Measurements from ENCODE around the gene IL1RAPL2. TPM values are rescaled to one million over a fixed set of nuclear protein-coding genes. Genes with fewer than 3 reads are reported as not detected.

IL1RAPL2 gene
- polyA plus RNA-seq, 3 donors: 1.1 to 1.5 (median 1.3) TPM

DNA sequence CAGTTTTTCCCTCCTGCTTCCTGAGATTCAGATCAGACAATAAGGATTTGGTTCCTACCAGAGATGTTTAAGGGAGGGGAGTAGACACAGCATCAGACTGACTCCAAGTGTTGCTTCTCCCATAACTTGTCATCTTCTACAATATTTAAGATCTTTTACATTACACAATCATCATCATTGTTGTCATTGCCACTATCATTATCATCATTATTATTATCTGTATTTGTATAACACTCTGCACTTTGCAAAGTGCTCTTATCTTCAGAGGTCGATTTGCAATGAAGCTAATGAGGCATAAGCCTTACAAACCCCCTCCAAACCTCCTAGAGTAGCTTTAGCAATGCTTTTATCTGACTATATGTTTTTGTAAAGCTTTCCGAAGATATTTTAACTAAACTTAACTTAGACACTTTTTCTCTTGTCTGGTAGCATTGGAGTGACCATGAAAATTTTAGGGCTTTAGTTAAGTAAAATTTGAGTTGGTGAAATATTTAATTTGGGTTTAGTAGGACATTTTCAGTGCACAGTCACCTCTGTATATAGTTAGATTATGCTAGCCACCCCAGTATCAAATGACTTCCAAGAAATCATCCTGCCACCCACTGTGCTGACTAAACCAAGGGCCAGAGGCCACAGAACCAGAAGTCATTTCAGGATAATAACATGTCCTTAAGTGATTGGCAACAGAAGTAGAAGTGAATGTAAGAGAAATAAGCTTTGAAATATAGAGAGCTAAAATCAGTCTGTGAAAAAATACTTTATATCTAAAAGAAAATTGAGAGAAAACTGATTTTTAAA is 1132.2 kb downstream of the IL1RAPL2 start:
- no peak for DNase-seq (ENCODE audit: extremely low read depth in 1 of 11, low read depth in 9 of 11, low spot score in 4 of 11)

DNA sequence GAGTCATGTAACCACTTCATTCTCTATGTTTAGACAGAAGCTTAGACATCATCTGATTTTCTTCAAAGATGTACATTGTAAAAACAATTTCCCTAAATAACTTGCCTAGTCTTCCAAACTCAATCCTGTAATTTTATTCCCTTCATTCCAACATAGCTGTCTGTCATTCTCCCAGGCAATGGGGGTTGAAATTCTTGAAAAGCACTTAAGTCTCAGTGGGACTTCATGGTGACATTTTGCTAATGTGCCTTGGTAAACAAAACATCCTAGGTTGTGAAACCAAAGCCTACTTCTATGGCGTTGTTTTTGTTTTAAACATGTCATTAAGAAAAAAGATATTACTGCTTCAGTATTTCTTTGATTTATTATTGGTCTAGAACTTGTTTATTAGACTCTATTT is 1134.3 kb downstream of the IL1RAPL2 start:
- DNase-seq (ENCODE audit: extremely low read depth in 1 of 11, low read depth in 9 of 11, low spot score in 4 of 11): no peak

DNA sequence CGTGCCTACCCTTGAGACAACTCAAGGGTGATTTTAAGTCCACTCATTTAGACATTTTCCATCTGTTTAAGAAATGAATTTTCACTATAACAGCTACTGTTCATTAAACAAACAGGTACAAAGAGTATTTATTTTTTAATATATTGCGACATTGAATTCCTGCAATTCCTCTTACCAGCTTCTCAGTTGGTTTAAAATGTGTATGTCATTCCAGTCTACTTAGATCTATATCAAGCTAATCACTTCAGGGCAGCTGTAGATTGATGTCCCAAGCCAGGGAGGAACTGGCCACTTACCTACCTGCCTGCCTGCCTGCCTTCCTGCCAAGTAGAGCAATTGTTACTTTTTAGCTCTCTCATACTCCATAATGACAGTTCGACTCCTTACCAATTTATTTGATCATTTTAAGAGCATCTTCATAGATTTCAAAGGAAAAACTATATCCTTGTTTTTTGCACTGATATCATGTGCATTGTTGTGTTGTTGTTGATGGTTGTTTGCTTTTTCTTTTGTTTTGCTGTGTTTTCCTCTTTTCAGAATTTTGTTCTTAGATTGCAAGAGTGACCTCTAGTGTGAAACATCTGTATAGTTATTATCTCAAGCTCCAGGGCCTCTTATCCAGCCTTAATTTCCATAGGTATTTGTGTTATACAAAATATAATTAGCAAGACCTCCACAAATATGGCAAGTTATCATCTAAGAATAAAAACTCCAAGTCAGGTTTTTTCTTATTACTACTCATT is 1135.5 kb downstream of the IL1RAPL2 start:
- peak in 1 of 11 donors; percentile 1 for DNase-seq (ENCODE audit: extremely low read depth in 1 of 11, low read depth in 9 of 11, low spot score in 4 of 11)

DNA sequence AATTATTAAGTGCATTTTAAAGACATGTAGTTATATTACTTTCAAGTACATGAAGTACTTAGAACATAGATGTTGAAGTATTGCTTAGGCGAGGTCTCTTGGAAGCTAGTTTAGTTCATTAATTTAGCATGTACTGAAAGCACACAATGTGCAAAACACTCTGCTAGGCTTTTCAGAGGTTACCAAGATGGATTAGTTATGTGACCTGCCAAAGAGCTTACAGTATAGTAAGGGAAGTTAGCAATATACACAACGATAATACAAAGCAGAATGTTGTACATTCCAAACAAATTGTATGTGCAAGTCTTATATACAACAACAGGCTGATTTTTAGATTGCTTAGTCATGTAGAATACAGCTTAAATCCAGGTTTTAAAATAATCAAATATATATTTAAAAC is 1137.9 kb downstream of the IL1RAPL2 start:
- DNase-seq (ENCODE audit: extremely low read depth in 1 of 11, low read depth in 9 of 11, low spot score in 4 of 11): no peak

DNA sequence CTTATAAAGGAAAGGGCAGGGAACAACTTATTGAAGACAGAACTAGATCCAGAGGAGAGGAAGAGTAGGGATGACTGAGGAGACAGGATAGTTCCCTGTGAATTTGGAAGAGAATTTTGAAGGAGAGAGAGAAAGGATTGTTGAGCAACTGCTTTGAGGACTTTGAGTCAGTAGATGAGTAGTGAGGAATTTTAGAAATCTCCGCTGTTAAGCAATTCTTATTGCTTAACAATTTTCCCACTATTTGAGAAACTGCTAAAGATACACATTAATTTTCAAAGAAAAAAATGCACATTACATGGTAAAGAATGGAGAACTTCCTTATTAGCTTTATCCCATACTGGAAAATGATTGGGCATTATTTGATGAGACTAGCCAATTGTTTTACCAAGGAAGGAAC is 1140.0 kb downstream of the IL1RAPL2 start:
- no peak for DNase-seq (ENCODE audit: extremely low read depth in 1 of 11, low read depth in 9 of 11, low spot score in 4 of 11)

DNA sequence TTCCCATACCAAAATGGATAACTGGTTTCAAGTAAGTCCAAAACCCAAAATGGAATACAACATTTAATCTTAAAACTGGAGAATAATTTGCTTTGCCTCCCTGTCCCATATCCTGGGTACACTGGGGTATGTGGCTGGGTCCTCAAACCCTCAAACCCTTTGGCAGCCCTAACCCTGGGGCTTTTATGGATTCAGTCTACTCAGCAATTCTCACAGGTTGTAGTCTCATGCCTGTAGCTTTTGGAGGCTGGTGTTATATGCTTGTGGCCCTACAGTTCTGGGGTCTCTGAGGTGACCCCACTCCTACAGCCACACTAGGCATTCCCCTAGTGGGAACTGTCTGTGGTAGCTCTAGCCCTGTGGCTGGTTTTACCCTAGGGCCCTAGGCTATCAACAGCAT is 1145.8 kb downstream of the IL1RAPL2 start:
- DNase-seq (ENCODE audit: extremely low read depth in 1 of 11, low read depth in 9 of 11, low spot score in 4 of 11): no peak

DNA sequence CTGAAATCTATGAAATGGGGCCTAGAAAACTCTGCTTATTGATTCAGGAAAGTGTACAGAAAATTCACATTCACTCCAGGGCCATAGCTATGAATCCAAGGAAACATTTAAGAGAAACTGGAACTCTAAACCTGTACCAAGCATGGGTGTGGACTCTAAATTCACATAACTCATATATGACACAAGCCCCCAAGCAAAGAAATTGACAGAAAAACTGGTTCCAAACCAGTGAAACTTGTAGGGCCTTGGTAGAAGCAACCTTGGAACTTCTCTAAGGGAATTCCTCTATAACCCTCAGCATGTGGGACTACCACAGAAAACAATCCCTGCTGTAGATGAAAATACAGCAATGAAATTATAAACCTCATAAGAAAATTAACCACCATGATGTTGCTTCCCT is 1149.7 kb downstream of the IL1RAPL2 start:
- no peak for DNase-seq (ENCODE audit: extremely low read depth in 1 of 11, low read depth in 9 of 11, low spot score in 4 of 11)

DNA sequence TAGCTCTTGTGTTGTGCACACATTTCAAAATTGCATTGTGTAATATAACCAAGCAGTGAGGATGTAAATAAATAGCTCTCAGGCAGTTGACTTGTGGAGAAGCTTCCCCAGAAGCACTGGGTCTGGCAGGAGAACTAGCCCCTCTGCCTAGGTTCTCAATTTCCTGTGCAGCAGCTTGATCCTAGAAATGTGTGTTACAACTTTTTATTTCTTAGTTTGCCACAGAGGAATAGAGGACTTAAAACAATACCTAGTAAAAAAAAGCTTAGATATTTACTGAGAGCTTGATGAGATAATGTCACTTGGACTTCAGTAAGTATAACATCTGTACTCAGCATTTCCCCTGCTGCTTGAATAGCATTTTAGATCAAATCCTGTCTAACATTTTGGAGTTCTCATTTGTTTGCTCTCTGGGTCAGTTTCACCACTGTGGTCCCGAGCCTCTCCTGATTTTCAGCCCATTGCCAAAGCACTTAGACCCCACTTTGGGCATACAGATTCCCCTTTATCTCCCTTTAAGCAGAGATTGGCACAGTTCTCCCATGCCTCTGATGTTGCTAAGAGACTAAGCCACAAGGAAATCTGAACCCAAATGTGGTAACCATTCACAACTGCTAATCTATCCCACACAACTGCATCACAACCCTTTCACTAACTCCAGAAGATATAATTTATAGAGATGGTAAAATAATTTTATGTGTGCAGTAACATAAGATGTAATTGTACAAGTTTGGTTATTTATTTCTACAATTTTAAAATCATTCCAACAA is 1158.2 kb downstream of the IL1RAPL2 start:
- no peak for DNase-seq (ENCODE audit: extremely low read depth in 1 of 11, low read depth in 9 of 11, low spot score in 4 of 11)

DNA sequence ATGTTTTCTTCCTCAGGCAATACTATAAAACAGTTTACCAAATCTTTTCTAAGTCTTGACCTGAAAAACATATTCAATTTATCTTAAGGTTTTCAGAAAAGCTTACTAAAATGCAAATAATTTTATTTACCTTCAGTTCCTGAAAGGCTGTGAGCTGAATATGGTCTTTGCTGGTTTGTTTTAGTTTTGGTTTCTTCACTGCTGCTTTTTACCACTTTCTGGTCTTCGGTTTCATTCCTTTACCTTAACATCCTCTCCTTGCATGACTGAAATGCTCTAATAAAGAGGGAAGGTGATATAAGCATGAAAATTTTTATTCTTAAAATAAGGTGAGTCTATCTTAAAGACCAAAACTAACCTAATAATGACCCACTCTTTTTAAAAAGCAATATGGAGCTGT is 1159.2 kb downstream of the IL1RAPL2 start:
- no peak for DNase-seq (ENCODE audit: extremely low read depth in 1 of 11, low read depth in 9 of 11, low spot score in 4 of 11)

DNA sequence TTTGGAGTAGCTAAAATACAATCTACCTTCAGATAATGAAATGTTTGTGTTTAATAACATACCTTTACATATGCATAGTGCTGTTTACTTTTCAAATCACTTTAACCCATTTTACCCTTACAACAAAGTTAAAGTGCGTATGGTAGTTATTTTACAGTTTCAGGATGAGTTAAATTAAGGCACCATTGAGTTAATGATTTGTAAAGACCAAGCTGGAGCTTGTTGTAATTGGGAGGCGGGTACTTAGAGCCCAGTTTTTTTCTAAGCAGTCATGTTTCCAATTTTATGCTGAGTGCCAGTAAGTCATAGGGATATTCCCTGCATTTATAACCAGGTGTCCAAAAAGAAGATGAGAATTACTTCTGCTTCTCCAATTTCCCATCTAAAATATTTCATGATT is 1172.2 kb downstream of the IL1RAPL2 start:
- DNase-seq (ENCODE audit: extremely low read depth in 1 of 11, low read depth in 9 of 11, low spot score in 4 of 11): no peak

DNA sequence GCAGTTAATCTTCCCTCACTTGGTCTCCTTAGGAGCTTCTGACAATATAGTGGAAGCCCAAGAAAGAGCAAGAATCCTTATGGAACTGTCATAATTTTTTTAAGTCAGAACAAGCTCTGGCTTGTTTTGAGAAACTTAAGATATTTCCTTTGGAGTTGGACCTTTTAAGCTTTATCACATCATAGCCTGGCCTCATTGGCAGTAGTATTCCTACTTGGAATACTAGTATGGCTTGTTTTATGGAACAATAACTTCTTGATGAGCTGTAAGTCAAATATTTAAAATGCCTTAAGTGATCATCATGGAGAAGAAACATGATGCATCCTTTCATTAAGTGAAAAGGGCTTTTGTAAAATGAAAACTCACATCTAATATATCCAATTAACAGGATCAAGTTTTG is 1178.3 kb downstream of the IL1RAPL2 start:
- no peak for DNase-seq (ENCODE audit: extremely low read depth in 1 of 11, low read depth in 9 of 11, low spot score in 4 of 11)

DNA sequence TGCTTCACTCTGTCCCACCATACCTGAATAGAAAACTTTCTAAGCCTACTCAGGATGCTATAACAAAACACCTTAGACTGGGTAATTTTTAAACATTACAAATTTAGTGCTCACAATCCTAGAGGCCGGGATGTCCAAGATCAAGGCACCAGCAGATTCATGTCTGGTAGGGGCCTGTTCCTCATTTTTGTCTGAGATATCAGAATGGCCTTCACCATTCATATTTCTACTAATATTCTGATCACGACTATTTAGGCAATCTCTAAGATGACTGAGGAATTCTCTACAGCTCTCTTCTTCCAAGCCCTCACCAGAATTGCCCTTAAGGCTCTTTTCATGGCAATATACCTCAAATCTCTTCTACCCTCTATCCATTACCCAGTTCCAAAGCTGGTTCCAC is 1178.9 kb downstream of the IL1RAPL2 start:
- DNase-seq (ENCODE audit: extremely low read depth in 1 of 11, low read depth in 9 of 11, low spot score in 4 of 11): no peak

DNA sequence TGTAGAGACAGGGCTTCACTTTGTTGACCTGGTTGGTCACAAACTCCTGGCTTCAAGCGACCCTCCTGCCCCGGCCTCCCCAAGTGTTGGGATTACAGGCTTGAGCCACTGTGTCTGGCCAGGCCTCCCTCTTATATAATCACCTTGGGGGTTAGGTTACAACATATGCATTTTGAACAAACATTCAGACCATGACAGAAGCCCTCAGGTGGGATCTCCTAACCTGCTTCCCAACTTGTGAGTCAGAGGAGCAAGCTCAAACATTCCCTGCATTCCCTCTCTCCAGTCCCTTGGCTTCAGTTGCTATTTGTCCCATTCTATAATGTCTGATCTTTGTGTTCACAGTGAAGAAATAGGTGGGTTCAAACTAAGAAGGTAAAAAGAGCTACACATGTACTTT is 1179.9 kb downstream of the IL1RAPL2 start:
- no peak for DNase-seq (ENCODE audit: extremely low read depth in 1 of 11, low read depth in 9 of 11, low spot score in 4 of 11)

DNA sequence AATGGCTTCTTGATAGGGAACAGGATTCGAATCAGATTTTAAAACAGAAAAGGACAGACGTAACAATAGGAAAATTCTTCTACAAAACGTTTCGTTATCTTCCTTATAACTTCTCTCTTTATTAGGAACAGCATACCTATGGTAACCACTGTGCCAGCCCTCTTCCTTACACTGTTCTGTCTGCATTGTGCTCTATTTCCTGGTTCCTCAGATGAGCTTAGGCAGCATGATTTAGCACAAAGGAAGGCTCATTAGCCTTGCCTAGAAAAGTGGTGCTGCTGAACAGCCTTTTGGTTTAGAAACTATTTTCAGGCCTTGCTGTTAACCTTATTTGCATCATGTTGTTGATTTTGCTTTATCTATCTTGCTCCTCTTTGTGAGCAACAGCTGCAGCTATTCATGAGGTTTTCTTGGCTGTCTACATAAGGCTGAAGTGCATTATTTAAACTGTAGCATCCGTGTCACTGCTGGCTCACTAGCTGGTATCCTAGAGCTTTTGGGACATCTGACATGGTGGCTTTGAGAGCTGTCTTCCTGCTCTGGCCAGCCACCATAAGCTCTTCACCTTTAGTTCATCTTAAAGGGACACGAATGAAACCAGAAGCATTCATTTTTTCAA is 1186.4 kb downstream of the IL1RAPL2 start:
- DNase-seq (ENCODE audit: extremely low read depth in 1 of 11, low read depth in 9 of 11, low spot score in 4 of 11): no peak

DNA sequence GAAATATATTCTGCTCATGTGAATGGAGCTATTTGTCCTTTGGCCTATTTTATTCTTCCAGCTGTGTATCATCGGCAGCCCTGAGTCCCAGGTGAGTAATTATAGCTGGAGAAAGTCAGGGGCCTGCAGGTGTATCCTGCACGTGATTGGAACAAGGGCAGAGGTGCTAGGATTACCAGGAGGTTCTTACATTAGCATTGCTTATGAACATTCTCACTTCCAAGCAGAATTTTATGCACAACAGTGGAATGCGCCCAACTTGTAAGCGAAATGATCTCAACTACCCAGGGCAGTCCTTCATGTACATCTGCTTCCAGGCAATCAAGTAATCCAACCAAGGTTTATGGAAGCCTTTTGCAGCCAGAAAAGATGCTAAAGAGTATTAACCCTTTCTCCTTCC is 1187.4 kb downstream of the IL1RAPL2 start:
- no peak for DNase-seq (ENCODE audit: extremely low read depth in 1 of 11, low read depth in 9 of 11, low spot score in 4 of 11)

DNA sequence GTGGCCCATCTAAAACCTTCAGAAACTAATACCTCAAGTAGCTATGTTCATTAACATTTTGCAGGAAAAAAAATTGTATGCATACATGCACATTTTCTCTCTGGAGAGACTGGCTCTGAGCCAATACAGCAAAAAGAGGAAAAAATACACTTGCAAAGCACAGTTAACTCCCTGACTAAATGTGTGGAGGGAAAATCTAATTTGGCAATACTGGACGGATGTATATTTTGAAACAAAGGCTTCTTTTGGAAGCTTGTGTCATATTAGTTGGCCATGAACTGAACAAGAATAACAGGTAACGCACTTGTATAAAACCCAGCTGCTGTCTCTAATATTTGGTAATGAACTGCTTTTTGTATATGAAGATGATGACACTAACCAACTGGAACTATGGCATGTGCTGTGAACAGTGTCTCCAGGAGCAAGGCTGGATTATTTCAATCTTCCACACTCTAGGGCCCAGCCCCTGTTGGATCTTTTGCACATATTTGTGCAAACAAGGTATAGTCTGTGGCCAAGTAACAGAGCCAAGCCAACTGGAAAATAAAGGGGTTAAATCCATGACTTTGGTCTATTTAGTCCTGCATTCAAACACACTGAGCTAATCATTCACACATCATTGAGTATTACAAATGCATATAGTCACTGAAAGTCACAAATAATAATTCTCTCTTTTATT is 1188.4 kb downstream of the IL1RAPL2 start:
- DNase-seq (ENCODE audit: extremely low read depth in 1 of 11, low read depth in 9 of 11, low spot score in 4 of 11): no peak

DNA sequence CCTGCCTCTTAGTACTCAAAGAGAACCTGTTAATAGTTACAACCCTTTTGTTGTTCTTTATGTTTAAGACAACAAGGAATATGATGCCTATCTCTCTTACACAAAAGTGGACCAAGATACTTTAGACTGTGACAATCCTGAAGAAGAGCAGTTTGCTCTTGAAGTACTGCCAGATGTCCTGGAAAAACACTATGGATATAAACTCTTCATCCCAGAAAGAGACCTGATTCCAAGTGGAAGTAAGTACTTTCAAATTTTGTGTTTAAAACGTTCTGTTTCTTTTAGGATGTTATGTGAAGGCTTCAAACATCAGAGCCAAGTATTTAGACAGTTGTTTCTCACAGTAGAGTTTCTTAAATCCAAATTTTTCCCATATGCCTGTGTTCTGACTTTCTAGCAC is 1189.1 kb downstream of the IL1RAPL2 start:
- no peak for DNase-seq (ENCODE audit: extremely low read depth in 1 of 11, low read depth in 9 of 11, low spot score in 4 of 11)

DNA sequence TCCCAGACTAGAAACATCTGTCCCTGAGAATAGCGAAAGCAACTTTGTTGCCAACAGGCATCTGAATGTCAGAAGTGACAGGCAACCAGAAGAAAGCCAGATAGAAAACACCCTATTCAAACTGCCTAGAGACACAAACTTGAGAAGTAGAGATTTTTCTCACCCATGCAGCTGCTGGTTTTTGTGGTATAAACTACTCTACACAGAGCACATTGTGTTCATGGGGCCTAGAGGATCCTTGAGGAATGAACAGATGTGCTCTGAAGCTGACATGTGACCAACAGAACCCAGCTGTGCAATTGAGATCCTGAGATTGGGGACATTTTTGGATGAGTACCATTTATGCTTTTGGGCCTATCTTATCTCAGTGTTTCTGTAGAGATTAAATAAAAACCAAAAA is 1192.8 kb downstream of the IL1RAPL2 start:
- DNase-seq (ENCODE audit: extremely low read depth in 1 of 11, low read depth in 9 of 11, low spot score in 4 of 11): no peak

DNA sequence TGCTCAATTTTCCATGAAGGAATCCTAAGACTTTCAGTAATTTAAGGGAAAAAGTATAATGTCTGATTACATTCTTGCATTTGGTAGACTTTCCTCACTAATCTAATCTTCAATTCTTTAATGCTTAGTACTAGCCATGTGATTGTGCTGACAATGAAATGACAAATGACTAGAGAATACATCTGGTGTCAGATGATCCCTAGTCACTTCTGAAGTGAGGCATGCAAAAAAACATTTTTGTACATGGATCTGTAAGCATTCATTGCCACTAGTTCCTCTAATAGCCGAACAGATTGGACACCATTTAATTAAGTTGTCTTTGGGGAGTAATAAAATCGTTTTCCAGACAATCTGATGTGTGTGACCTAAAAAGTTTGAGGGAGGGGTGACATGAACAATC is 1193.6 kb downstream of the IL1RAPL2 start:
- DNase-seq (ENCODE audit: extremely low read depth in 1 of 11, low read depth in 9 of 11, low spot score in 4 of 11): no peak
